ENCODE data around the gene ACP3. TPM values are rescaled to one million over a fixed set of nuclear protein-coding genes. Genes with fewer than 3 reads are reported as not detected.

Gene ACP3
- total RNA-seq, 4 donors from 2014 or later, result 1.0 to 41.3 (median 7.9) TPM

- Histone ChIP-seq H3K4me1 (no peaks in the 10 kb centered on the region), H3K4me3 (no peak overlapping the region), H3K27me3 (no peaks in the 10 kb centered on the region), H3K27ac (no peak overlapping the region), H3K36me3 (no peaks in the 10 kb centered on the region), H3K9me3 (no peaks in the 10 kb centered on the region)
- no peak for TF ChIP-seq POLR2A (IDR thresholded peaks at IDR 0.05)
- TF ChIP-seq, protein P1, sequence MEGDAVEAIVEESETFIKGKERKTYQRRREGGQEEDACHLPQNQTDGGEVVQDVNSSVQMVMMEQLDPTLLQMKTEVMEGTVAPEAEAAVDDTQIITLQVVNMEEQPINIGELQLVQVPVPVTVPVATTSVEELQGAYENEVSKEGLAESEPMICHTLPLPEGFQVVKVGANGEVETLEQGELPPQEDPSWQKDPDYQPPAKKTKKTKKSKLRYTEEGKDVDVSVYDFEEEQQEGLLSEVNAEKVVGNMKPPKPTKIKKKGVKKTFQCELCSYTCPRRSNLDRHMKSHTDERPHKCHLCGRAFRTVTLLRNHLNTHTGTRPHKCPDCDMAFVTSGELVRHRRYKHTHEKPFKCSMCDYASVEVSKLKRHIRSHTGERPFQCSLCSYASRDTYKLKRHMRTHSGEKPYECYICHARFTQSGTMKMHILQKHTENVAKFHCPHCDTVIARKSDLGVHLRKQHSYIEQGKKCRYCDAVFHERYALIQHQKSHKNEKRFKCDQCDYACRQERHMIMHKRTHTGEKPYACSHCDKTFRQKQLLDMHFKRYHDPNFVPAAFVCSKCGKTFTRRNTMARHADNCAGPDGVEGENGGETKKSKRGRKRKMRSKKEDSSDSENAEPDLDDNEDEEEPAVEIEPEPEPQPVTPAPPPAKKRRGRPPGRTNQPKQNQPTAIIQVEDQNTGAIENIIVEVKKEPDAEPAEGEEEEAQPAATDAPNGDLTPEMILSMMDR (IDR thresholded peaks at IDR 0.05), result no peak
- DNase-seq, result no peak
Measured at GRCh38 chr3:132347811-132348210, 30.6 kb downstream of the ACP3 start.

DNA sequence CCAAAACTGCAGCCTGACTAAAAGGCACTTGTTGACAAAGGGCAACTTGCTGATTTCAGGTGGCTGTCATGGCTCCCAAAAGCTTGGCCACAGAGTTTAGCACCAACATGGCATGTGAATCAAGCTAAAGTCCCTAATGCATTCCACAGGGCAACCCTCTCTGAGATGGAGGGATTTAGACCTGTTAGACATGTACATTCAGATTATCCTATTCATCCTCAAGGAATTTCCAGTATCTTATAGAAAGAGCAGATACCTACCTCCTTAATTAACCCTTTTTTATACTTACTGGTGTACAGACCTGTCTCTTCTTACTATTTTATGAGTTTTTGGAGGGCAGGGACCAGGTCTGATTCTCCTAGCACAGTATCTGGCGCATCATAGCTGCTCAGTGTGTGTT lies 31.3 kb downstream of the ACP3 start:
- Histone ChIP-seq H3K27ac (no peak overlapping the region), H3K4me3 (no peak overlapping the region), H3K4me1 (no peaks in the 10 kb centered on the region), H3K9me3 (no peaks in the 10 kb centered on the region), H3K27me3 (no peaks in the 10 kb centered on the region), H3K36me3 (no peaks in the 10 kb centered on the region)
- TF ChIP-seq, protein P1 (IDR thresholded peaks at IDR 0.05), result no peak
- no peak for TF ChIP-seq POLR2A (IDR thresholded peaks at IDR 0.05)
- no peak for DNase-seq

DNA sequence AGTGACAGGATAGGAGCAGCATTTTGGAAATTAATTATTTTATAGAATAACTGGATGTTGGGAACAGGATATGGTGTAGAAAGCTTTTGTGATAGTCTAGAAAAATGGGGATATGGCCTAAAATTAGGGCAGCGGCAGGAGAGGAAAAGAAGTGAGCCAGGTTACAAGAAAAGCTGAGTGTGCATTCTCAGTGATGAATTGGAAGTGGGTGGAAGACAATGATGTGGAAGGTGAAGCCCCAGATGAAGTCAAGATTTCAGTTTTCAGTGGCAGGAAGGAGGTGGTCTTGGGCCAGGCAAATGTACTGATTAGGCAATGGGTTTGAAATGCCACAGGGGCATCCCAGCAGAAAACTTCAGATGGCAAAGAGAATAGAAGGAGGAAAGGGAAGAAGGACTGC lies 33.6 kb downstream of the ACP3 start:
- H3K9me3 ChIP-seq, result no peaks in the 10 kb centered on the region
- no peaks in the 10 kb centered on the region for H3K4me1 ChIP-seq
- H3K27ac ChIP-seq, result no peak overlapping the region
- no peak overlapping the region for H3K4me3 ChIP-seq
- no peaks in the 10 kb centered on the region for H3K36me3 ChIP-seq
- no peaks in the 10 kb centered on the region for H3K27me3 ChIP-seq
- TF ChIP-seq POLR2A (IDR thresholded peaks at IDR 0.05), result no peak
- TF ChIP-seq, protein P1 (IDR thresholded peaks at IDR 0.05), result no peak
- no peak for DNase-seq

DNA sequence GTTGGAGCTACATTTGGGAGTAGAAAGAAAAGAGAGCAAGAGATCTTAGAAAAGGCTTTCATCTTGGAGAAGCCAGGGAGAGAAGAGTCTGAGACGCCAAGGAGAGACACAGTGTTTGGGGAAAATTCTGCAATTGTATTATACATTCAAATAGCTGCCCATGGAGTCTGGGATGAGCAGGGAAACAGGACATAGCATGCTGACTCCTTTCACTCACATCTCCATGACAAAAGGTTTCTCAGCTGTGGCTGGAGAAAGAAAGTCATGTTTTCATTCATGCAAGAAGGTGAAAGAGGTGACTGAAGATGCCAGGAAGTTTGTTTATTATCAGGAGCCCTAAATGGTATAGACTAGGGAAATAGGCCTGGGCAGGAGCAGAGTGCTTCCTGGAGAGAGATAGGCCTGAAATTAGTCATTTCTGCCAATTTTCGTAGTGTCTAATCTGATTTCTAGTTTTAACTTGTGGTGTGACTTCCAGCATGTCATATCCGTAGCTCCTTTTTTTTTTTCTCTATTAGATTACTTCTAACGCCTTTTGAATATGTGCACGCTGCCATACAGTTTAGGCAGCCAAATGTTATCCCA lies 34.1 kb downstream of the ACP3 start:
- no peak for DNase-seq
- H3K9me3 ChIP-seq, result no peaks in the 10 kb centered on the region
- no peaks in the 10 kb centered on the region for H3K27me3 ChIP-seq
- no peaks in the 10 kb centered on the region for H3K4me1 ChIP-seq
- TF ChIP-seq, protein P1 (IDR thresholded peaks at IDR 0.05), result no peak
- TF ChIP-seq POLR2A (IDR thresholded peaks at IDR 0.05), result no peak
- no peaks in the 10 kb centered on the region for H3K36me3 ChIP-seq
- no peak overlapping the region for H3K27ac ChIP-seq
- no peak overlapping the region for H3K4me3 ChIP-seq

DNA sequence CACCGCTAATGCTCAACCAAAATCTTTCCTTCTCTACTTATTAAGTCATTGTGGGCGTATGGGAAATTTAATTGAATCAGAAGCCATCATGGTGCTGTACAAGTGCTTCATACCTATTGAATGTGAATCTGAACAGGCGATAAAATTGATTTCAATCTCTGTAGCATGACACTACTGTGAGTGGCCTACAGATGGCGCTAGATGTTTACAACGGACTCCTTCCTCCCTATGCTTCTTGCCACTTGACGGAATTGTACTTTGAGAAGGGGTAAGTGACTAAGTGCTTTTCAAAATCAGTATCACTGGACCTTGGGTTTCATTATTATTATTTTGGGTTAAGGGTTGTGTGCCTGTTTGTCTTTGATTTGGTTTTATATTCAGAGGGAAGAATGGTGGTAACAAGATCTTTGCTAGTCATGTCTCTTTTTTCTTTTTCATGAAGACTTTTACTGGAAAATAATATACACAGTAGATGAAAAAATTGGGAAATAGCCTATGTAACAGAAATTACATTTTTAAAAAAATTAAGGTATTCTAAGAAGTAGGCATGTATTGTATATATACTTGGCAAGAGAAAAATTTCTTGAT lies 35.4 kb downstream of the ACP3 start:
- H3K27ac ChIP-seq, result no peak overlapping the region
- DNase-seq, result peak in 2 of 3 donors; percentile 64 to 89

More for the DNA sequence above, 35.4 kb downstream of the ACP3 start:
- no peaks in the 10 kb centered on the region for H3K9me3 ChIP-seq
- no peaks in the 10 kb centered on the region for H3K4me1 ChIP-seq
- no peak overlapping the region for H3K4me3 ChIP-seq
- no peaks in the 10 kb centered on the region for H3K27me3 ChIP-seq
- H3K36me3 ChIP-seq, result no peaks in the 10 kb centered on the region
- TF ChIP-seq, protein P1 (IDR thresholded peaks at IDR 0.05), result peak; percentile 44 to 92 (median 87)
- TF ChIP-seq POLR2A (IDR thresholded peaks at IDR 0.05), result no peak
